ENCODE data around the gene SFXN2. TPM values are rescaled to one million over a fixed set of nuclear protein-coding genes. Genes with fewer than 3 reads are reported as not detected.
A peak's percentile ranks its signal among the peaks of the same experiment; 100 is the strongest.

The SFXN2 gene
- total and polyA plus RNA-seq, 2 donors (not counting 1 experiment from before 2014, with no cell fraction given): 3.1 to 6.5 TPM

GRCh38 chr10:102782673-102783551, 68.5 kb downstream of the SFXN2 start:
- Histone ChIP-seq H3K4me1 (ENCODE audit: control insufficient read depth, extremely low read depth, insufficient read depth, low read length) (peaks cover 23% of the 10 kb centered on the region), H3K9ac (ENCODE audit: insufficient read depth, low read length) (peak overlapping the region; percentile 50), H3K4me3 (replicated peaks in 1 of 4; ENCODE audit: control extremely low read depth in 1 of 4, insufficient read depth in 1 of 4, low read depth in 3 of 4, low read length in 4 of 4) (peak overlapping the region in 1 of 4 experiments; percentile 34), H3K79me2 (ENCODE audit: control insufficient read depth, insufficient read depth, low read length) (peaks cover 6% of the 10 kb centered on the region), H3K27me3 (ENCODE audit: control insufficient read depth, insufficient read depth, low read length) (no peaks in the 10 kb centered on the region), H3K27ac (ENCODE audit: insufficient read depth, low read length) (peak overlapping the region; percentile 70), H2AFZ (ENCODE audit: low read length) (no peak overlapping the region), H4K20me1 (ENCODE audit: control insufficient read depth, extremely low read depth, insufficient read depth, low read length) (peaks cover 3% of the 10 kb centered on the region), H3K9me3 (ENCODE audit: control insufficient read depth, insufficient read depth, low read depth, low read length) (no peaks in the 10 kb centered on the region), H3K4me2 (ENCODE audit: extremely low read depth, insufficient read depth, low read length) (peak overlapping the region; percentile 73), H3K36me3 (ENCODE audit: control insufficient read depth, insufficient read depth, low read length) (no peaks in the 10 kb centered on the region)
- TF ChIP-seq CTCF (conservative IDR thresholded peaks at IDR 0.05 in 1 of 2, IDR thresholded peaks at IDR 0.05 in 1 of 2; ENCODE audit: low read depth in 1 of 2, low read length in 2 of 2): no peak
- TF ChIP-seq EZH2 (IDR thresholded peaks at IDR 0.05; ENCODE audit: low read length, missing control alignments): no peak
- peak; percentile 96 to 99 for DNase-seq (ENCODE audit: low read depth in 2 of 2)

DNA sequence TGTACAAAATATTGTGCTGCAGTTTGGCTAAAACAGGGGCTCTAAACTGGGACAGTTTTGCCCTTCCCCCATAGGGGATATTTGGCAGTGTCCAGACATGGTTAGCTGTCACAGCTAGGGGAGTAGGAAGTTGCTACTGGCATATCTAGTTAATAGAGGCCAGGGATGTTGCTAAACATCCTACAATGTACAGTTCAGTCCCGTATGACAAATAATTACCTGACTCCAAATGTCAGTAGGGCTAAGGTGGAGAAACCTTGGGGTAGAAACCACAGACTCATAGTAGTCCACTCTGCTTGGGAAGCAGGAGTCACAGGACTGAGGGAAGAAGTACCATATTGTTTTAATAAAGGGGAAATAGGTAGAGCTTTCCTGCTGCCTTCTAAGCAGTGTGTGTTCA, 69.1 kb downstream of the SFXN2 start:
- Histone ChIP-seq H3K27ac (ENCODE audit: insufficient read depth, low read length) (peak overlapping the region; percentile 70), H3K27me3 (ENCODE audit: control insufficient read depth, insufficient read depth, low read length) (no peaks in the 10 kb centered on the region), H3K79me2 (ENCODE audit: control insufficient read depth, insufficient read depth, low read length) (peaks cover 4% of the 10 kb centered on the region), H3K36me3 (ENCODE audit: control insufficient read depth, insufficient read depth, low read length) (no peaks in the 10 kb centered on the region), H3K9me3 (ENCODE audit: control insufficient read depth, insufficient read depth, low read depth, low read length) (no peaks in the 10 kb centered on the region), H2AFZ (ENCODE audit: low read length) (no peak overlapping the region), H4K20me1 (ENCODE audit: control insufficient read depth, extremely low read depth, insufficient read depth, low read length) (peaks cover 3% of the 10 kb centered on the region), H3K4me1 (ENCODE audit: control insufficient read depth, extremely low read depth, insufficient read depth, low read length) (peaks cover 23% of the 10 kb centered on the region), H3K4me3 (replicated peaks in 1 of 4; ENCODE audit: control extremely low read depth in 1 of 4, insufficient read depth in 1 of 4, low read depth in 3 of 4, low read length in 4 of 4) (no peak overlapping the region), H3K4me2 (ENCODE audit: extremely low read depth, insufficient read depth, low read length) (peak overlapping the region; percentile 73), H3K9ac (ENCODE audit: insufficient read depth, low read length) (no peak overlapping the region)
- DNase-seq (ENCODE audit: low read depth in 2 of 2): no peak
- no peak for TF ChIP-seq CTCF (conservative IDR thresholded peaks at IDR 0.05 in 1 of 2, IDR thresholded peaks at IDR 0.05 in 1 of 2; ENCODE audit: low read depth in 1 of 2, low read length in 2 of 2)
- TF ChIP-seq EZH2 (IDR thresholded peaks at IDR 0.05; ENCODE audit: low read length, missing control alignments): no peak

- no peak overlapping the region for H3K4me3 ChIP-seq (replicated peaks in 1 of 4; ENCODE audit: control extremely low read depth in 1 of 4, insufficient read depth in 1 of 4, low read depth in 3 of 4, low read length in 4 of 4)
- H3K27me3 ChIP-seq (ENCODE audit: control insufficient read depth, insufficient read depth, low read length): no peaks in the 10 kb centered on the region
- no peaks in the 10 kb centered on the region for H3K36me3 ChIP-seq (ENCODE audit: control insufficient read depth, insufficient read depth, low read length)
- TF ChIP-seq EZH2 (IDR thresholded peaks at IDR 0.05; ENCODE audit: low read length, missing control alignments) (no peak), CTCF (conservative IDR thresholded peaks at IDR 0.05 in 1 of 2, IDR thresholded peaks at IDR 0.05 in 1 of 2; ENCODE audit: low read depth in 1 of 2, low read length in 2 of 2) (no peak)
- no peak overlapping the region for H3K27ac ChIP-seq (ENCODE audit: insufficient read depth, low read length)
- no peak overlapping the region for H3K4me2 ChIP-seq (ENCODE audit: extremely low read depth, insufficient read depth, low read length)
- peaks cover 3% of the 10 kb centered on the region for H4K20me1 ChIP-seq (ENCODE audit: control insufficient read depth, extremely low read depth, insufficient read depth, low read length)
- H2AFZ ChIP-seq (ENCODE audit: low read length): no peak overlapping the region
- no peak overlapping the region for H3K9ac ChIP-seq (ENCODE audit: insufficient read depth, low read length)
- DNase-seq (ENCODE audit: low read depth in 2 of 2): peak in 1 of 2 donors; percentile 25
- H3K9me3 ChIP-seq (ENCODE audit: control insufficient read depth, insufficient read depth, low read depth, low read length): no peaks in the 10 kb centered on the region
- peaks cover 19% of the 10 kb centered on the region for H3K4me1 ChIP-seq (ENCODE audit: control insufficient read depth, extremely low read depth, insufficient read depth, low read length)
- H3K79me2 ChIP-seq (ENCODE audit: control insufficient read depth, insufficient read depth, low read length): peaks cover 4% of the 10 kb centered on the region
Observed at GRCh38 chr10:102785818-102786217, 71.4 kb downstream of the SFXN2 start.

Measured in fibroblast of lung (primary cell).